Transverse colon (tissue), 4 donors: ENCODE measurements around the gene SEC14L6. TPM values are rescaled to one million over a fixed set of nuclear protein-coding genes. Genes with fewer than 3 reads are reported as not detected.

Experiments
- DNase-seq: peaks from one replicate; pipeline ENCODE4 v3.0.0-alpha.2; 2019
- H3K27ac ChIP-seq, 4 donors: fragments of 200-600 bp; sonication (generic); 2 replicates each; pipeline ENCODE4 v1.5.1; 2016 to 2018; ENCODE audit warnings: inconsistent platforms in 4 of 4
- H3K27me3 ChIP-seq: fragments of 200-600 bp; sonication (generic); 2 replicates; pipeline ENCODE4 v1.5.1; 2017; ENCODE audit warnings: inconsistent platforms
- H3K36me3 ChIP-seq, 4 donors: fragments of 200-600 bp; sonication (generic); 2 replicates each; pipeline ENCODE4 v1.5.1; 2017 to 2019; ENCODE audit warnings: inconsistent platforms in 4 of 4
- H3K4me1 ChIP-seq, 4 donors: fragments of 200-600 bp; sonication (generic); 2 replicates each; pipeline ENCODE4 v1.5.1; 2017 to 2020; ENCODE audit warnings: inconsistent platforms in 4 of 4
- H3K4me3 ChIP-seq, 4 donors: fragments of 200-600 bp; sonication (generic); 1 replicate in 1 of 4; 2 replicates in 3 of 4; pipeline versions ENCODE4 v1.5.1 to v1.6.1; 2017 to 2019; ENCODE audit warnings: inconsistent platforms in 4 of 4
- H3K9me3 ChIP-seq, 2 donors: fragments of 200-600 bp; sonication (generic); 2 replicates each; pipeline ENCODE4 v1.5.1; 2017 to 2019; ENCODE audit warnings: inconsistent platforms in 2 of 2
- CTCF ChIP-seq, 5 experiments: fragments of 200-600 bp in 3 of 5; fragments of 450-650 bp in 2 of 5; sonication (generic) in 3 of 5; IDR thresholded peaks; 1 replicate in 2 of 5; 2 replicates in 3 of 5; pipeline ENCODE4 v1.5.1; 2016 to 2017; ENCODE audit warnings: antibody characterized with exemption in 5 of 5, inconsistent platforms in 3 of 5, mild to moderate bottlenecking in 2 of 5, moderate library complexity in 1 of 5
- EP300 ChIP-seq: sonication (generic); formaldehyde crosslinking; IDR thresholded peaks from one replicate; pipeline ENCODE4 v1.6.1; 2017; ENCODE audit warnings: antibody characterized with exemption, low read depth
- POLR2A ChIP-seq: fragments of 450-650 bp; IDR thresholded peaks from one replicate; pipeline ENCODE4 v1.6.1; 2016; ENCODE audit warnings: antibody characterized with exemption, mild to moderate bottlenecking, moderate library complexity
- POLR2AphosphoS5 ChIP-seq, 3 donors: sonication (generic); formaldehyde crosslinking; IDR thresholded peaks; one replicate each; pipeline ENCODE4 v1.6.1; 2016; ENCODE audit warnings: antibody characterized with exemption in 3 of 3
- WGBS, 2 donors: methylation state at CpG; one replicate each; pipeline ENCODE4 v1.1.5; 2018; ENCODE audit warnings: low coverage in 1 of 2; 5-methylcytosine and 5-hydroxymethylcytosine counted together
- in situ Hi-C, 4 donors: fragments of 200-750 bp; cut with MboI; loops; one replicate each; pipeline versions ENCODE4 v1.15.0 to v1.15.1; 2017; ENCODE audit warnings: low sequenced_read_pairs in 3 of 4, low pct_ligation_motif_present in 1 of 4, low pct_unique_long_range_greater_than_20kb in 1 of 4
- intact Hi-C: fragments of 100-400 bp; cut with DNase I; formaldehyde crosslinking; loops from one replicate; pipeline ENCODE4 v1.15.1; 2023; ENCODE audit warnings: low total_unique reads
- total RNA-seq, 4 donors: library from RNA; depleted of rRNA; stranded (reverse); fragments of >200 nt; gene quantifications; one replicate each; pipeline ENCODE4 v1.1.0, GENCODE V29; 2016

SEC14L6 gene
- total RNA-seq, 4 donors from 2014 or later: 0.14 to 0.48 TPM; not detected in 2

- intact Hi-C loops (no loop called here), in situ Hi-C loops (no loop called here)
- Histone ChIP-seq H3K27me3 (peaks cover 52% of the 10 kb centered on the region), H3K9me3 (no peaks in the 10 kb centered on the region), H3K27ac (no peak overlapping the region), H3K4me3 (no peak overlapping the region), H3K4me1 (peaks cover 0 to 6% (median 5%) of the 10 kb centered on the region in 4 donors), H3K36me3 (no peaks in the 10 kb centered on the region)
- 77 to 100% methylated on average over 4 of the region's 4 CpGs for WGBS, 2 donors
- DNase-seq: no peak
- TF ChIP-seq CTCF (IDR thresholded peaks at IDR 0.05) (no peak), POLR2AphosphoS5 (IDR thresholded peaks at IDR 0.05) (no peak), POLR2A (no peak), EP300 (no peak)
Observed at GRCh38 chr22:30507670-30508069, 38.9 kb downstream of the SEC14L6 start.

- in situ Hi-C loops: no loop called here
- H3K27me3 ChIP-seq: peaks cover 62% of the 10 kb centered on the region
- no peak overlapping the region for H3K4me3 ChIP-seq
- DNase-seq: no peak
- intact Hi-C loops: no loop called here
- 82% methylated on average over 8 of the region's 8 CpGs; no CpG with 5 or more reads in 1 of the 2 donors for WGBS, 2 donors
- no peaks in the 10 kb centered on the region for H3K9me3 ChIP-seq
- TF ChIP-seq POLR2AphosphoS5 (IDR thresholded peaks at IDR 0.05) (no peak), EP300 (no peak), POLR2A (no peak), CTCF (IDR thresholded peaks at IDR 0.05) (no peak)
- no peak overlapping the region for H3K27ac ChIP-seq
- no peaks in the 10 kb centered on the region for H3K36me3 ChIP-seq
- peaks cover 0 to 6% (median 5%) of the 10 kb centered on the region in 4 donors for H3K4me1 ChIP-seq
Observed at GRCh38 chr22:30506507-30506968, 40.0 kb downstream of the SEC14L6 start.

GRCh38 chr22:30503551-30503950 is 43.0 kb downstream of the SEC14L6 start:
- 73 to 80% methylated on average over 4 to 12 of the region's 12 CpGs for WGBS, 2 donors
- H3K9me3 ChIP-seq: no peaks in the 10 kb centered on the region
- no peak for DNase-seq
- H3K27ac ChIP-seq: no peak overlapping the region
- intact Hi-C loops: no loop called here
- H3K27me3 ChIP-seq: peaks cover 72% of the 10 kb centered on the region
- peaks cover 0 to 6% (median 5%) of the 10 kb centered on the region in 4 donors for H3K4me1 ChIP-seq
- TF ChIP-seq EP300 (no peak), CTCF (IDR thresholded peaks at IDR 0.05) (no peak), POLR2A (no peak), POLR2AphosphoS5 (IDR thresholded peaks at IDR 0.05) (no peak)
- no peak overlapping the region for H3K4me3 ChIP-seq
- H3K36me3 ChIP-seq: no peaks in the 10 kb centered on the region
- in situ Hi-C loops: no loop called here

- TF ChIP-seq POLR2AphosphoS5 (IDR thresholded peaks at IDR 0.05) (no peak), CTCF (IDR thresholded peaks at IDR 0.05) (no peak), POLR2A (no peak), EP300 (no peak)
- H3K27ac ChIP-seq: no peak overlapping the region
- in situ Hi-C loops: no loop called here
- H3K9me3 ChIP-seq: no peaks in the 10 kb centered on the region
- intact Hi-C loops: no loop called here
- no peaks in the 10 kb centered on the region for H3K36me3 ChIP-seq
- DNase-seq: no peak
- H3K27me3 ChIP-seq: peaks cover 68% of the 10 kb centered on the region
- peaks cover 0 to 6% (median 5%) of the 10 kb centered on the region in 4 donors for H3K4me1 ChIP-seq
- 74% methylated on average over 3 of the region's 3 CpGs; no CpG with 5 or more reads in 1 of the 2 donors for WGBS, 2 donors
- H3K4me3 ChIP-seq: no peak overlapping the region
Observed at GRCh38 chr22:30502911-30503310, 43.6 kb downstream of the SEC14L6 start.
